ENCODE results near the gene UBL4A. TPM values are rescaled to one million over a fixed set of nuclear protein-coding genes. Genes with fewer than 3 reads are reported as not detected.

UBL4A gene
- total and polyA plus RNA-seq, 9 of the 15 experiments (the other 6 are each of a cell fraction or from before 2014, with no cell fraction given) = 15.2 to 140 (median 100) TPM

- TF ChIP-seq PKNOX1 (IDR thresholded peaks at IDR 0.05) (peak; percentile 56), SMARCA4 (IDR thresholded peaks at IDR 0.05) (no peak), ATF7 (IDR thresholded peaks at IDR 0.05) (peak; percentile 57; the same call in 1 of the 2 replicates), EP400 (IDR thresholded peaks at IDR 0.05) (peak; percentile 14; the same call in 1 of the 2 replicates), ZNF12 (CRISPR knock-in tag; IDR thresholded peaks at IDR 0.05) (0 out of 2 replicates have a peak, but pooled peaks have one; percentile 65), FOXM1 (IDR thresholded peaks at IDR 0.05; ENCODE audit: low read depth) (no peak), FOXM1 (CRISPR knock-in tag; IDR thresholded peaks at IDR 0.05; ENCODE audit: low read depth) (0 out of 2 replicates have a peak, but pooled peaks have one; percentile 45), RHOXF2B (CRISPR knock-in tag; conservative IDR thresholded peaks at IDR 0.05) (no peak), ATF3 (IDR thresholded peaks at IDR 0.05) (peak; percentile 71), ATF3 (CRISPR knock-in tag; conservative IDR thresholded peaks at IDR 0.05) (no peak), SMARCA5 (IDR thresholded peaks at IDR 0.05) (0 out of 2 replicates have a peak, but pooled peaks have one; percentile 1), ZEB2 (IDR thresholded peaks at IDR 0.05) (peak; percentile 61; the same call in 1 of the 2 replicates), NFIC (IDR thresholded peaks at IDR 0.05) (peak; percentile 9; the same call in 1 of the 2 replicates), GABPB2 (CRISPR knock-in tag; conservative IDR thresholded peaks at IDR 0.05) (no peak), KDM5B (IDR thresholded peaks at IDR 0.05; ENCODE audit: insufficient replicate concordance, low read depth, low read length) (peak; percentile 6), ZBTB43 (CRISPR knock-in tag; IDR thresholded peaks at IDR 0.05) (0 out of 2 replicates have a peak, but pooled peaks have one; percentile 40), SPI1 (IDR thresholded peaks at IDR 0.05; ENCODE audit: borderline replicate concordance, low read depth, low read length) (peak; percentile 79), SP2 (IDR thresholded peaks at IDR 0.05; ENCODE audit: extremely low read depth, low read depth, low read length, poor library complexity, severe bottlenecking) (no peak), TAF1 (IDR thresholded peaks at IDR 0.05; ENCODE audit: control insufficient read depth, extremely low read depth, insufficient read depth, low read length, severe bottlenecking) (peak; percentile 20), ZBTB49 (CRISPR knock-in tag; IDR thresholded peaks at IDR 0.05; ENCODE audit: borderline replicate concordance) (peak; percentile 65; the same call in 1 of the 2 replicates)
Observed at GRCh38 chrX:154515090-154515965, 28.9 kb upstream of the UBL4A start (continued).
